HepG2 (cell line): Measurements from ENCODE around the gene SMYD4. TPM values are rescaled to one million over a fixed set of nuclear protein-coding genes. Genes with fewer than 3 reads are reported as not detected.
"Not testable (repeated sequence)": the region's sequence is repeated elsewhere in the genome, so short reads cannot be mapped to it uniquely, and the experiment has no call there.

Source experiments
- ATAC-seq: fragments of 200-7000 bp; cut with Tn5 transposase; 3 replicates; pipeline ENCODE4 v1.9.1; 2020; ENCODE audit warnings: mild to moderate bottlenecking, moderate library complexity
- BruUV-seq: library from RNA; stranded (reverse); fragments of 400-500 nt; replicated peaks from 2 replicates; lab custom pipeline; 2021; lab: Mats Ljungman, UMichigan
- CTCF ChIA-PET: fragments of 300-600 bp; formaldehyde crosslinking; extraction: SDS; loops from one replicate; lab custom pipeline; 2021; ENCODE audit warnings: low total read pairs, inconsistent platforms, low intra/inter-chr PET ratio; lab: Yijun Ruan, JAX
- POLR2A ChIA-PET: fragments of 350-600 bp; sonication (Branson Sonifier 250); formaldehyde crosslinking; loops from one replicate; lab custom pipeline; 2020; ENCODE audit warnings: antibody characterized with exemption, inconsistent platforms; lab: Yijun Ruan, JAX
- DNase-seq: peaks from one replicate; pipeline ENCODE4 v3.0.0-alpha.2; 2015; ENCODE audit warnings: low spot score
- FAIRE-seq: peaks from 3 replicates; lab custom pipeline; 2011; peaks lifted over from hg19 to GRCh38; lab: Jason Lieb, UNC
- H2AFZ ChIP-seq: one replicate; pipeline ENCODE4 v1.6.1; 2011; ENCODE audit warnings: low read length, inconsistent platforms
- H3K27ac ChIP-seq: fragments of 300-600 bp; 3 replicates; pipeline ENCODE4 v1.8.0; 2011; ENCODE audit warnings: mixed run types, mild to moderate bottlenecking, mixed read lengths, low read length, inconsistent platforms; ENCODE audit not compliant: insufficient read depth; ENCODE audit errors: extremely low read length
- H3K27me3 ChIP-seq, 2 experiments: fragments of 200-600 bp in 1 of 2; 2 replicates in 1 of 2; 3 replicates in 1 of 2; pipeline versions ENCODE4 v1.6.0 to v1.8.0; 2011; ENCODE audit warnings: low read length in 2 of 2, mild to moderate bottlenecking in 2 of 2, moderate library complexity in 2 of 2, inconsistent platforms in 1 of 2; ENCODE audit not compliant: insufficient read depth in 2 of 2, control insufficient read depth in 1 of 2
- H3K36me3 ChIP-seq, 2 experiments: fragments of 200-600 bp in 1 of 2; replicated peaks in 1 of 2; 2 replicates in 1 of 2; 3 replicates in 1 of 2; pipeline versions ENCODE4 v1.5.1 to v1.8.0; 2011; ENCODE audit warnings: low read length in 2 of 2, inconsistent platforms in 1 of 2; ENCODE audit not compliant: insufficient read depth in 2 of 2, control insufficient read depth in 1 of 2
- H3K4me1 ChIP-seq: 2 replicates; pipeline ENCODE4 v1.5.1; 2012; ENCODE audit warnings: low read length, inconsistent platforms; ENCODE audit not compliant: insufficient read depth
- H3K4me2 ChIP-seq: 2 replicates; pipeline ENCODE4 v1.6.0; 2011; ENCODE audit warnings: low read depth, low read length, inconsistent platforms
- H3K4me3 ChIP-seq, 3 experiments: fragments of 200-600 bp in 1 of 3; sonication (generic), shearing (Covaris generic) in 1 of 3; replicated peaks in 1 of 3; 2 replicates each; pipeline ENCODE4 v1.5.1; 2011 to 2016; ENCODE audit warnings: low read length in 3 of 3, inconsistent platforms in 2 of 3, low read depth in 2 of 3, mild to moderate bottlenecking in 2 of 3, control low read depth in 1 of 3, mixed read lengths in 1 of 3; ENCODE audit not compliant: insufficient read depth in 1 of 3
- H3K79me2 ChIP-seq: one replicate; pipeline ENCODE4 v1.6.1; 2011; ENCODE audit warnings: low read length, inconsistent platforms; ENCODE audit not compliant: insufficient read depth
- H3K9ac ChIP-seq: 2 replicates; pipeline ENCODE4 v1.6.0; 2011; ENCODE audit warnings: mild to moderate bottlenecking, low read depth, low read length, inconsistent platforms; ENCODE audit not compliant: insufficient read depth
- H3K9me3 ChIP-seq: 2 replicates; pipeline ENCODE4 v1.5.1; 2012; ENCODE audit warnings: mild to moderate bottlenecking, low read length
- H4K20me1 ChIP-seq: 2 replicates; pipeline ENCODE4 v1.6.0; 2011; ENCODE audit warnings: inconsistent platforms, mild to moderate bottlenecking, low read length, moderate library complexity; ENCODE audit not compliant: insufficient read depth
- HHEX ChIP-seq: IDR thresholded peaks from 2 replicates; pipeline ENCODE4 v1.6.1; 2016; ENCODE audit warnings: control low read depth
- PITX1 ChIP-seq: sonication (generic); formaldehyde crosslinking; IDR thresholded peaks from 2 replicates; pipeline ENCODE4 v1.5.1; 2020; ENCODE audit warnings: mild to moderate bottlenecking, missing genetic modification reagents
- STAG1 ChIP-seq: sonication (generic); formaldehyde crosslinking; IDR thresholded peaks from 2 replicates; pipeline ENCODE4 v1.4.0; 2020; ENCODE audit warnings: missing genetic modification reagents
- ZKSCAN1 ChIP-seq: fragments of 150-350 bp; IDR thresholded peaks from 2 replicates; pipeline ENCODE4 v1.6.1; 2014; ENCODE audit warnings: low read length
- ZNF609 ChIP-seq: sonication (generic); formaldehyde crosslinking; IDR thresholded peaks from 2 replicates; pipeline ENCODE4 v1.4.0; 2020; ENCODE audit warnings: mild to moderate bottlenecking, missing genetic modification reagents, borderline replicate concordance
- ZNF7 ChIP-seq: IDR thresholded peaks from 2 replicates; pipeline ENCODE4 v1.6.1; 2016; ENCODE audit warnings: missing biosample characterization, missing genetic modification reagents
- WGBS: methylation state at CpG from one replicate; pipeline ENCODE4 v1.1.6; 2017; ENCODE audit warnings: low lambda C conversion rate; 5-methylcytosine and 5-hydroxymethylcytosine counted together
- in situ Hi-C: cut with HindIII; loops from 2 replicates; pipeline ENCODE4 v1.10.0; 2017; ENCODE audit warnings: low pct_unique_long_range_greater_than_20kb; ENCODE audit not compliant: extremely low pct_ligation_motif_present
- intact Hi-C: fragments of 100-400 bp; cut with micrococcal nuclease; formaldehyde crosslinking; loops from one replicate; pipeline ENCODE4 v1.10.0; 2022; ENCODE audit not compliant: unreplicated experiment
- polyA plus RNA-seq, 8 experiments: library from polyadenylated mRNA; depleted of rRNA in 3 of 8; stranded (reverse) in 7 of 8; unstranded in 1 of 8; fragments of >200 nt; fragmentation: Illumina TruSeq in 4 of 8; extraction: Trizol in 4 of 8; gene quantifications; 2 replicates each; pipeline versions ENCODE4 v1.2.1 to v1.2.3, GENCODE V29; 2011 to 2016; ENCODE audit warnings: low read depth in 4 of 8, missing spikeins in 1 of 8, mixed read lengths in 1 of 8; ENCODE audit not compliant: insufficient read depth in 1 of 8
- total RNA-seq, 5 experiments: library from RNA; depleted of rRNA; stranded (reverse); fragments of >200 nt; fragmentation: Illumina TruSeq; extraction: Trizol; gene quantifications; 2 replicates each; pipeline ENCODE4 v1.2.3, GENCODE V29; 2016; ENCODE audit warnings: low read depth in 1 of 5

SMYD4 gene
- total and polyA plus RNA-seq, 2 of the 13 experiments (the other 11 are each of a cell fraction or from before 2014, with no cell fraction given) = 7.4 to 11.3 TPM

DNA sequence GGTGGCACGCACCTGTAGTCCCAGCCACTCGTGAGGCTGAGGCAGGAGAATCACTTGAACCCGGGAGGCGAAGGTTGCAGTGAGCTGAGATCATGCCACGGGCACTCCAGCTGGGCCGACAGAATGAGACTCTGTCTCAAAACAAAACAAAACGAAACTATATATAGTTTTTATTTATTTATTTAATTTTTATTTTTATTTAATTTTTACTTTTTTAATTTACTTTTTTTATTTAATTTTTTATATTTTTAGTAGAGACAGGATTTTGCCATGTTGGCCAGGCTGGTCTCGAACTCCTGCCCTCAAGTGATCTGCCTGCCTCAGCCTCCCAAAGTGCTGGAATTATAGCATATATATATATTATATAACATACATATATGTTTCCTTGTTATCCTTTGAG lies 26.8 kb upstream of the SMYD4 start:
- H3K4me3 ChIP-seq, H3K9ac ChIP-seq, H2AFZ ChIP-seq, H3K79me2 ChIP-seq, H3K27ac ChIP-seq, in situ Hi-C loops, ATAC-seq, BruUV-seq, DNase-seq, intact Hi-C loops, H4K20me1 ChIP-seq, H3K4me2 ChIP-seq, H3K27me3 ChIP-seq, FAIRE-seq, CTCF ChIA-PET, H3K9me3 ChIP-seq: not testable (repeated sequence)
- H3K4me1 ChIP-seq = peaks cover 17% of the 10 kb centered on the region
- H3K36me3 ChIP-seq = peaks cover 4 to 47% of the 10 kb centered on the region in 2 experiments
- POLR2A ChIA-PET = interaction anchor here (1.5 kb wide), 1 partner anchor 140 kb away, joined by 3 read pairs; no protein-coding TSS in a partner anchor
- 97% methylated on average over 8 of the region's 8 CpGs for WGBS

DNA sequence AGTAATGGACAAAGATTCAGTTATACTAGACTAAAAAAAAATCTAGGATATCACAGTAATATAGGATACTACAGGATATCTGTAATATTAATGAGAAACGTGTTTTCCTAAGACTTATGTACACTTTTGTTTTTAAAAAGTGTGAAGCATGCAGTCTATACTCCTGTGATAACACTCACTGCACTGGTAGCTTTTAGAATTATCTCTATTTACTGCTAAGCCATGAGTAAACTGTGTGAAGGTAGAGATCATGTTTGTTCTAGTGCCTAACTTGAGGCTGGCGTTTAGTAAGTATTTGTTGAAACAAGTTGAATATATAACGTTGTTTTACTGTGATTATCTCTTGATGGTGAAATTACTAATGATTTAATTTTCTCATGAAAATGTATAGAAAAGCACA lies 24.0 kb upstream of the SMYD4 start:
- ATAC-seq (peak; percentile 52; the same call in 1 of the 3 replicates), FAIRE-seq (no peak), DNase-seq (no peak)
- in situ Hi-C loops = no loop called here
- WGBS = 39% methylated on average over 3 of the region's 3 CpGs
- no peak overlapping the region for H3K9ac ChIP-seq
- H3K27me3 ChIP-seq = no peaks in the 10 kb centered on the region
- no peaks in the 10 kb centered on the region for H3K79me2 ChIP-seq
- no peak overlapping the region for H3K27ac ChIP-seq
- H3K4me3 ChIP-seq = no peak overlapping the region
- no peaks in the 10 kb centered on the region for H4K20me1 ChIP-seq
- intact Hi-C loops = no loop called here
- H3K36me3 ChIP-seq = peaks cover 3 to 36% of the 10 kb centered on the region in 2 experiments; a peak in 4 of 5 replicates
- H2AFZ ChIP-seq = no peak overlapping the region
- ChIA-PET CTCF (no interaction called here), POLR2A (no interaction called here)
- no TSS peak for BruUV-seq
- peaks cover 17% of the 10 kb centered on the region for H3K4me1 ChIP-seq
- no peaks in the 10 kb centered on the region for H3K9me3 ChIP-seq
- TF ChIP-seq STAG1 (CRISPR knock-in tag) (no peak), ZKSCAN1 (no peak), ZNF7 (CRISPR knock-in tag) (peak; percentile 61; the same call in 1 of the 2 replicates), ZNF609 (peak; percentile 15; the same call in 1 of the 2 replicates), PITX1 (CRISPR knock-in tag) (peak; percentile 79; the same call in 1 of the 2 replicates), HHEX (0 out of 2 replicates have a peak, but pooled peaks have one; percentile 38)
- no peak overlapping the region for H3K4me2 ChIP-seq
